Mammary epithelial cell (primary cell): ENCODE results near the gene RGPD5.
"Not testable (repeated sequence)": the region's sequence is repeated elsewhere in the genome, so short reads cannot be mapped to it uniquely, and the experiment has no call there.

ENCODE experiments used
- EZH2 ChIP-seq: IDR thresholded peaks from 2 replicates; pipeline ENCODE4 v1.6.1; 2012; ENCODE audit warnings: low read length, inconsistent platforms, borderline replicate concordance
- TF ChIP-seq, protein P1 (sequence below), 2 donors: IDR thresholded peaks in 1 of 2; conservative IDR thresholded peaks in 1 of 2; 2 replicates each; pipeline ENCODE4 v1.5.1; 2011 to 2012; ENCODE audit warnings: inconsistent platforms in 2 of 2, low read length in 2 of 2, mild to moderate bottlenecking in 2 of 2, control low read depth in 1 of 2, low read depth in 1 of 2; ENCODE audit not compliant: insufficient read depth in 1 of 2; ENCODE audit errors: extremely low read depth in 1 of 2

DNA sequence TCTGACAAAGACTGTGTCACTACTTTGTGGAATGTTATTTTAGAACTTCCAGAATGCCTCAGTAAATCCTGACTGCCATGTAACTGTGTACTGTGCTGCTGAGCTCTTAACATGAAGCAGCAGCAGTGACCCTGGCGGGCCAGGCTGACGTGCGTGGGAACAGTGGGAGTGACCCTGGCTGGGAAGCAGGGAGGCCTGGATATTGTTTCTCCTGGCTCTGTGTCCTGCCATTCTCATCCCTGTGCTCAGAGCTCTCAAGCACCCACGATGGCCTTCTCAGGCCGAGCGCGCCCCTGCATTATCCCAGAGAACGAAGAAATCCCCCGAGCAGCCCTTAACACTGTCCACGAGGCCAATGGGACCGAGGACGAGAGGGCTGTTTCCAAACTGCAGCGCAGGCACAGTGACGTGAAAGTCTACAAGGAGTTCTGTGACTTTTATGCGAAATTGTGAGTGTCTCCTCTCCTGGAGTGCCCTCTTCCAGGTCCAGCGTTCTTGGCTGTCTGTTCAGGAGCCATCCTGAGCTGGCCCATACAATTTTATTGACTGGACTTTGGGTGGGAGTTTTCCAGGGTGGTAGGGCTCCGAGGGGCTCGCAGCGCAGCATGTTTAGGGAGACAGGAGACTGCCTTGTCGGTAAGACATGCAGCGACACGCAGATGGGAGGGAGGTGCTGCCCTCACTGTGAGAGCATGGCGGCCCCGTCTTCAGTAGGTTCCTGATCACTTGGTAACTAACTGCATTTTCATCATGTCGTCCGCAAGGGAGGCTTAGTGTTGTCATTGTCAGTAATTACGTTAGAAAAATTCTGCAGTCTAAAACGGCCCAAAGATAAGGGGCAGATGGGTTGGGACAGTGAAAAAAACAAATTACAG, 104.6 kb downstream of the RGPD5 start, which contains the start of gene LIMS3:
- TF ChIP-seq, protein P1, sequence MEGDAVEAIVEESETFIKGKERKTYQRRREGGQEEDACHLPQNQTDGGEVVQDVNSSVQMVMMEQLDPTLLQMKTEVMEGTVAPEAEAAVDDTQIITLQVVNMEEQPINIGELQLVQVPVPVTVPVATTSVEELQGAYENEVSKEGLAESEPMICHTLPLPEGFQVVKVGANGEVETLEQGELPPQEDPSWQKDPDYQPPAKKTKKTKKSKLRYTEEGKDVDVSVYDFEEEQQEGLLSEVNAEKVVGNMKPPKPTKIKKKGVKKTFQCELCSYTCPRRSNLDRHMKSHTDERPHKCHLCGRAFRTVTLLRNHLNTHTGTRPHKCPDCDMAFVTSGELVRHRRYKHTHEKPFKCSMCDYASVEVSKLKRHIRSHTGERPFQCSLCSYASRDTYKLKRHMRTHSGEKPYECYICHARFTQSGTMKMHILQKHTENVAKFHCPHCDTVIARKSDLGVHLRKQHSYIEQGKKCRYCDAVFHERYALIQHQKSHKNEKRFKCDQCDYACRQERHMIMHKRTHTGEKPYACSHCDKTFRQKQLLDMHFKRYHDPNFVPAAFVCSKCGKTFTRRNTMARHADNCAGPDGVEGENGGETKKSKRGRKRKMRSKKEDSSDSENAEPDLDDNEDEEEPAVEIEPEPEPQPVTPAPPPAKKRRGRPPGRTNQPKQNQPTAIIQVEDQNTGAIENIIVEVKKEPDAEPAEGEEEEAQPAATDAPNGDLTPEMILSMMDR (conservative IDR thresholded peaks at IDR 0.05 in 1 of 2, IDR thresholded peaks at IDR 0.05 in 1 of 2; ENCODE audit: extremely low read depth in 1 of 2, insufficient read depth in 1 of 2, low read depth in 1 of 2, low read length in 2 of 2) = not testable (repeated sequence)
- TF ChIP-seq EZH2 = not testable (repeated sequence)
